Measurements from ENCODE around the gene CAT.

CAT gene

GRCh38 chr11:34449013-34449412, 10.3 kb downstream of the CAT start:
- DNase-seq (ENCODE audit: low spot score in 2 of 2) (no peak), ATAC-seq (replicated peaks; ENCODE audit: extremely low read depth, poor library complexity, severe bottlenecking) (no peak)
- peaks cover 18% of the 10 kb centered on the region for H3K36me3 Mint-ChIP-seq (ENCODE audit: insufficient read depth)
- H3K4me3 Mint-ChIP-seq, result no peak overlapping the region
- H3K27me3 Mint-ChIP-seq, result no peaks in the 10 kb centered on the region
- H3K4me1 Mint-ChIP-seq, result peaks cover 39% of the 10 kb centered on the region
- no peaks in the 10 kb centered on the region for H3K9me3 Mint-ChIP-seq
- no peak overlapping the region for H3K27ac Mint-ChIP-seq (ENCODE audit: low read depth)

GRCh38 chr11:34451053-34451452, 12.3 kb downstream of the CAT start:
- Mint-ChIP-seq H3K27ac (ENCODE audit: low read depth) (no peak overlapping the region), H3K9me3 (no peaks in the 10 kb centered on the region), H3K36me3 (ENCODE audit: insufficient read depth) (peaks cover 25% of the 10 kb centered on the region), H3K27me3 (no peaks in the 10 kb centered on the region), H3K4me3 (no peak overlapping the region), H3K4me1 (peaks cover 24% of the 10 kb centered on the region)
- no peak for ATAC-seq (replicated peaks; ENCODE audit: extremely low read depth, poor library complexity, severe bottlenecking)
- no peak for DNase-seq (ENCODE audit: low spot score in 2 of 2)

- H3K4me3 Mint-ChIP-seq, result no peak overlapping the region
- DNase-seq (ENCODE audit: low spot score in 2 of 2), result no peak
- H3K27me3 Mint-ChIP-seq, result no peaks in the 10 kb centered on the region
- no peak overlapping the region for H3K27ac Mint-ChIP-seq (ENCODE audit: low read depth)
- no peaks in the 10 kb centered on the region for H3K9me3 Mint-ChIP-seq
- peaks cover 42% of the 10 kb centered on the region for H3K36me3 Mint-ChIP-seq (ENCODE audit: insufficient read depth)
- ATAC-seq (replicated peaks; ENCODE audit: extremely low read depth, poor library complexity, severe bottlenecking), result no peak
- H3K4me1 Mint-ChIP-seq, result no peaks in the 10 kb centered on the region
These were observed 15.7 kb downstream of the CAT start for GRCh38 chr11:34454308-34455032.

GRCh38 chr11:34457607-34458006, 18.9 kb downstream of the CAT start:
- DNase-seq (ENCODE audit: low spot score in 2 of 2) (no peak), ATAC-seq (replicated peaks; ENCODE audit: extremely low read depth, poor library complexity, severe bottlenecking) (no peak)
- no peak overlapping the region for H3K4me3 Mint-ChIP-seq
- H3K4me1 Mint-ChIP-seq, result no peaks in the 10 kb centered on the region
- H3K27me3 Mint-ChIP-seq, result no peaks in the 10 kb centered on the region
- H3K27ac Mint-ChIP-seq (ENCODE audit: low read depth), result no peak overlapping the region
- peaks cover 39% of the 10 kb centered on the region for H3K36me3 Mint-ChIP-seq (ENCODE audit: insufficient read depth)
- no peaks in the 10 kb centered on the region for H3K9me3 Mint-ChIP-seq

- H3K4me1 Mint-ChIP-seq, result no peaks in the 10 kb centered on the region
- H3K4me3 Mint-ChIP-seq, result no peak overlapping the region
- H3K27ac Mint-ChIP-seq (ENCODE audit: low read depth), result no peak overlapping the region
- DNase-seq (ENCODE audit: low spot score in 2 of 2), result no peak
- H3K9me3 Mint-ChIP-seq, result no peaks in the 10 kb centered on the region
- H3K36me3 Mint-ChIP-seq (ENCODE audit: insufficient read depth), result peaks cover 37% of the 10 kb centered on the region
- ATAC-seq (replicated peaks; ENCODE audit: extremely low read depth, poor library complexity, severe bottlenecking), result no peak
- H3K27me3 Mint-ChIP-seq, result no peaks in the 10 kb centered on the region
These were observed 19.8 kb downstream of the CAT start for GRCh38 chr11:34458525-34458924.

GRCh38 chr11:34459507-34460162, 20.9 kb downstream of the CAT start:
- ATAC-seq (replicated peaks; ENCODE audit: extremely low read depth, poor library complexity, severe bottlenecking), result no peak
- H3K27me3 Mint-ChIP-seq, result no peaks in the 10 kb centered on the region

GRCh38 chr11:34460278-34460677, 21.5 kb downstream of the CAT start:
- Mint-ChIP-seq H3K27me3 (no peaks in the 10 kb centered on the region), H3K4me3 (no peak overlapping the region), H3K9me3 (no peaks in the 10 kb centered on the region), H3K4me1 (no peaks in the 10 kb centered on the region), H3K36me3 (ENCODE audit: insufficient read depth) (peaks cover 38% of the 10 kb centered on the region), H3K27ac (ENCODE audit: low read depth) (no peak overlapping the region)
- ATAC-seq (replicated peaks; ENCODE audit: extremely low read depth, poor library complexity, severe bottlenecking) (no peak), DNase-seq (ENCODE audit: low spot score in 2 of 2) (no peak)

More at GRCh38 chr11:34459507-34460162, 20.9 kb downstream of the CAT start:
- peaks cover 39% of the 10 kb centered on the region for H3K36me3 Mint-ChIP-seq (ENCODE audit: insufficient read depth)
- no peak overlapping the region for H3K27ac Mint-ChIP-seq (ENCODE audit: low read depth)
- no peak overlapping the region for H3K4me3 Mint-ChIP-seq
- H3K9me3 Mint-ChIP-seq, result no peaks in the 10 kb centered on the region
- no peak for DNase-seq (ENCODE audit: low spot score in 2 of 2)
- H3K4me1 Mint-ChIP-seq, result no peaks in the 10 kb centered on the region

GRCh38 chr11:34461215-34461614, 22.5 kb downstream of the CAT start:
- H3K4me1 Mint-ChIP-seq, result no peaks in the 10 kb centered on the region
- no peaks in the 10 kb centered on the region for H3K27me3 Mint-ChIP-seq
- no peaks in the 10 kb centered on the region for H3K9me3 Mint-ChIP-seq
- H3K4me3 Mint-ChIP-seq, result no peak overlapping the region
- H3K36me3 Mint-ChIP-seq (ENCODE audit: insufficient read depth), result peaks cover 44% of the 10 kb centered on the region
- no peak for DNase-seq (ENCODE audit: low spot score in 2 of 2)
- no peak for ATAC-seq (replicated peaks; ENCODE audit: extremely low read depth, poor library complexity, severe bottlenecking)
- H3K27ac Mint-ChIP-seq (ENCODE audit: low read depth), result no peak overlapping the region

- no peak for ATAC-seq (replicated peaks; ENCODE audit: extremely low read depth, poor library complexity, severe bottlenecking)
- Mint-ChIP-seq H3K9me3 (peaks cover 7% of the 10 kb centered on the region), H3K27ac (ENCODE audit: low read depth) (no peak overlapping the region), H3K4me3 (no peak overlapping the region), H3K4me1 (no peaks in the 10 kb centered on the region), H3K27me3 (no peaks in the 10 kb centered on the region), H3K36me3 (ENCODE audit: insufficient read depth) (peaks cover 36% of the 10 kb centered on the region)
- no peak for DNase-seq (ENCODE audit: low spot score in 2 of 2)
These were observed 25.9 kb downstream of the CAT start for GRCh38 chr11:34464591-34465051.

- H3K27me3 Mint-ChIP-seq, result no peaks in the 10 kb centered on the region
- H3K4me1 Mint-ChIP-seq, result no peaks in the 10 kb centered on the region
- H3K36me3 Mint-ChIP-seq (ENCODE audit: insufficient read depth), result peaks cover 45% of the 10 kb centered on the region
- DNase-seq (ENCODE audit: low spot score in 2 of 2) (no peak), ATAC-seq (replicated peaks; ENCODE audit: extremely low read depth, poor library complexity, severe bottlenecking) (no peak)
- peaks cover 7% of the 10 kb centered on the region for H3K9me3 Mint-ChIP-seq
- no peak overlapping the region for H3K4me3 Mint-ChIP-seq
- H3K27ac Mint-ChIP-seq (ENCODE audit: low read depth), result no peak overlapping the region
These were observed 28.2 kb downstream of the CAT start for GRCh38 chr11:34466802-34467488.

GRCh38 chr11:34468209-34468841, 29.6 kb downstream of the CAT start:
- Mint-ChIP-seq H3K27ac (ENCODE audit: low read depth) (no peak overlapping the region), H3K9me3 (peaks cover 7% of the 10 kb centered on the region), H3K4me3 (no peak overlapping the region), H3K36me3 (ENCODE audit: insufficient read depth) (peaks cover 46% of the 10 kb centered on the region), H3K4me1 (no peaks in the 10 kb centered on the region), H3K27me3 (no peaks in the 10 kb centered on the region)
- no peak for DNase-seq (ENCODE audit: low spot score in 2 of 2)
- no peak for ATAC-seq (replicated peaks; ENCODE audit: extremely low read depth, poor library complexity, severe bottlenecking)

- Mint-ChIP-seq H3K9me3 (no peaks in the 10 kb centered on the region), H3K4me1 (no peaks in the 10 kb centered on the region)
- no peak for DNase-seq (ENCODE audit: low spot score in 2 of 2)
These were observed 35.0 kb downstream of the CAT start for GRCh38 chr11:34473603-34474169.

More at GRCh38 chr11:34473603-34474169, 35.0 kb downstream of the CAT start:
- Mint-ChIP-seq H3K36me3 (ENCODE audit: insufficient read depth) (peaks cover 26% of the 10 kb centered on the region), H3K4me3 (no peak overlapping the region), H3K27me3 (no peaks in the 10 kb centered on the region), H3K27ac (ENCODE audit: low read depth) (peak overlapping the region; percentile 79)
- ATAC-seq (replicated peaks; ENCODE audit: extremely low read depth, poor library complexity, severe bottlenecking), result no peak

Measured in central memory CD8-positive, alpha-beta T cell (primary cell).